RCC 7860 (cell line): ENCODE data around the gene RHNO1.
"Not testable (repeated sequence)": the region's sequence is repeated elsewhere in the genome, so short reads cannot be mapped to it uniquely, and the experiment has no call there.

Experiments used
- DNase-seq: peaks from one replicate; pipeline ENCODE4 v3.0.0-alpha.2; 2015; ENCODE audit warnings: low spot score
- FAIRE-seq: peaks from 2 replicates; lab custom pipeline; 2012; peaks lifted over from hg19 to GRCh38; lab: Jason Lieb, UNC

Gene RHNO1

DNA sequence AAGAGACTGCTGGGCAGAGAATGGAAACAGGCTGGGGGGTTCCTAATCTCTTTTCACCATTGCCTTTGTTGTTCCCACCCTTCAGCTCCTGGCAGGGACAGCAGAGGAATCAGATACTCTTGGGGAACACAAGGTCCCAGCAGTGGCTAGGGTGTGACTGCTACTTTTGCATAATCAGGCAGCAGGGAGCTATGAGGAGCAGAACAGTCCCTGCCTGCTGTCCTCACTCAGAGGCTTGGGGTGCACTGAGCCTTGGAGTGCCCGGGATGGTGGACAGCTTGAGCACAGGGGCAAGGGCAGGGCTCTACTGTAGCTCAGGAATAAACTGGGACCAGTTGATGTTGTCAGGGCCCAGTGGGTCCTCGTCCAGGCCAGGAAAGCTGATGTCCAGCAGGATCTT lies 18.7 kb upstream of the RHNO1 start:
- DNase-seq = no peak
- no peak for FAIRE-seq

DNA sequence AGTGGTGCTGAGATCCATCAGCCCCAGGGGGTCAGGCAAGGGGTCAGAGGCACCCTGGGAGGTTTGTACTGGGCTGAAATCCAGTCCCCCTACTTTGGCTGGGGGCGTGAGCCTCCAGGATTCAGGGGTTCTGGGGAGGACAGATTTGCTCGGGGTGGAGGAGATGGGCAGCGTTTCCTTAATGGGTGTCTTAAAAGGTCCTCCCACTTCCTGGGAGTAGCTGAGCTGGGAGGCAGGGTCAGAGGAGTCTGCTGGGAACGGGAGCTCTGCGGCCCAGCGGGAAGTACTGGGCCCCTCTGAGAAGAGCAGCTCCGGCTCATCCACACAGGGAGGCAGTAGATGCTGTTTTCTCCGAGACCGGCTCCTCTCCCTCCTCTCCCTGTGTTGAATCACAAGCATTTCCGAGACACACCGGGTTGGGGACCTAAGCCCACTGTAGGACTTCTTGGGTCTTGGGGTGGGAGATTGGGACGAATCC lies 18.0 kb upstream of the RHNO1 start:
- DNase-seq (no peak), FAIRE-seq (no peak)

DNA sequence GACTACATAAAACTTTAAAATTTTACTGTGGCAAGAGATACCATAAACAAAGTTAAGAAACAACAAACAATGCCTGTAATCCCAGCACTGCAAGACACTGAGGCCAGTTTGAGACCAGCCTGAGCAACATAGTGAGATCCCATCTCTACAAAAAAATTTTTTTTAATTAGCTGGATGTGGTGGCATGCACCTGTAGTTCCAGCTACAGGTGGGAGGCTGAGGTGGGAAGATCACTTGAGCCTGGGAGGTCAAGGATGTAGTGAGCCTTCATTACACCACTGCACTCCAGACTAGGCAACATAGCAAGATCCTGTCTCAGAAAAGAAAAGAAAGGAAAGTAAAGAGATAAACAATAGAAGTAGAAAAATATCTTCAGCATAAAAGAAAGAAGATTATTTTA lies 16.9 kb upstream of the RHNO1 start:
- no peak for FAIRE-seq
- DNase-seq = no peak

DNA sequence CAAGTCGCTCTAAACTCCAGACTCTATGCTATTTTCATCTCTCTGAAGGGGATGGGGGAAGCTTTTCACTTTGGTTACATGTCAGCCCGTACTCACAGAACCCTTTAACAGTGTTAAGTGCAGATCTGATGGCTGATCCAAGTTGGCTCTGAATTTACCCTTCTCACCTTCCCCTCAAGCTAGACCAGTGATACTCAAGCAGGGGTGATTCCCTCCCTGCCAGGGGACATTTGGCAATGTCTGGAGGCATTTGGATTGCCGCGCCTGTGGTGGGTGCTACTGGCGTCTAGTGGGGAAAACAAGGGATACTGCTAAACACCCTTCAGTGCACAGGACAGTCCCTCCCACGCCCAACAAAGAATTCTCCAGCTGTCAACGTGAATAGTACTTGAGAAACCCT lies 14.1 kb upstream of the RHNO1 start:
- FAIRE-seq = no peak

DNA sequence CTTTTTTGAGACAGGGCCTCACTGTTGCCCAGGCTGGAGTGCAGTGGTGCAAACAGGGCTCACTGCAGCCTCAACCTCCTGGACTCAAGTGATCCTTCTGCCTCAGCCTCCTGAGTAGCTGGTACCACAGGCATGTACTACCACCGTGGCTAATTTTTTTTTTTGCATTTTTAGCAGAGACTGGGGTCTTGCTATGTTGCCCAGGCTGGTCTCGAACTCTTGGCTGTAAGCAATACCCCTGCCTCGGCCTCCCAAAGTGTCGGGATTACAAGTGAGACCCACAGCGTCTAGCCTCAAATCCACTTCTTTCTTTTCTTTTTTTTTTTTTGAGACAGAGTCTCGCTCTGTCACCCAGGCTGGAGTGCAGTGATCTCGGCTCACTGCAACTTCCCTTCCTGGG lies 13.6 kb upstream of the RHNO1 start:
- DNase-seq, FAIRE-seq: not testable (repeated sequence)

More for the DNA sequence above, 14.1 kb upstream of the RHNO1 start:
- DNase-seq = no peak

DNA sequence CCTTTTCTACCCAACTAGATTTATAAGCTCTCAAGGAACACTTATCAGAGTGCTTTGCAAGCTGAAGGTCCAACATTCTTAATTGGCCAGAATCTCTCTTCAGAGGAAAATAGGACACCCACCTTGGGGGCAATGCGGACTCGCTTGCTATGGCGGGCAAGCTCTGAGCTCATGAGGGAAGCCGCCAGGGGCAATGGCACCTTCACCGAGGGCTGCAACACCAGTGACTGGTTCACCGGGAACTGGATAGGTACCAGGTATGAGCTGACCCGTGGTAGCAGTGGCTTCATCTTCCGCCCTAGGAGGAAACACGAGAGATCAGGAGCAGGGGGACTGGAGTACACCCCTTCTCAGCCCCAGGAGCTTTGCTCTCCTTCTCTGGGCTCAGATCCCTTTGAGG lies 12.8 kb upstream of the RHNO1 start:
- DNase-seq (no peak), FAIRE-seq (no peak)

DNA sequence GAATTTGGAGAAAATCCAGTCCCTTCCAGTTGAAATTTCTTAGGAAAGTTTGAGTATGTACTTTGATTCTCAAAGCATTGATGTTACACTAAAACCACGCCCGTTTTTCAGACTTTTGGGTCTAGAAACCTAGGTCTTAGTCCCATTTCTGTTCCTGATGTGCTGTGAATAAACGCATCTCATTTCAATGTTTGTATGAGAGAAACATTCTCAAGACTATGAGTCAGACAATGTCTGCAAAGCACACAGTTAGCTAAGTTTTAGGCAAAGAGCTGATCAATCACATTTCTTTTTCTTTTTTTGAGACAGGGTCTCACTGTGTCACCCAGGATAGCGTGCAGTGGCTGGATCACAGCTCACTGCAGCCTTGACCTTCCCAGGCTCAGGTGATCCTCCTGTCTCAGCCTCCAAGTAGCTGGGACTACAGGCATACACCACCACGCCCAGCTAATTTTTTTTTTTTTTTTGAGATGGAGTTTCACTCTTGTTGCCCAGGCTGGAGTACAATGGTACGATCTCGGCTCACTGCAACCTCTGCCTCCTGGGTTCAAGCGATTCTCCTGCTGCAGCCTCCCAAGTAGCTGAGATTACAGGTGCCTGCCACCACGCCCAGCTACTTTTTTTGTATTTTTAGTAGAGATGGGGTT lies 7.9 kb upstream of the RHNO1 start:
- DNase-seq, FAIRE-seq: not testable (repeated sequence)

DNA sequence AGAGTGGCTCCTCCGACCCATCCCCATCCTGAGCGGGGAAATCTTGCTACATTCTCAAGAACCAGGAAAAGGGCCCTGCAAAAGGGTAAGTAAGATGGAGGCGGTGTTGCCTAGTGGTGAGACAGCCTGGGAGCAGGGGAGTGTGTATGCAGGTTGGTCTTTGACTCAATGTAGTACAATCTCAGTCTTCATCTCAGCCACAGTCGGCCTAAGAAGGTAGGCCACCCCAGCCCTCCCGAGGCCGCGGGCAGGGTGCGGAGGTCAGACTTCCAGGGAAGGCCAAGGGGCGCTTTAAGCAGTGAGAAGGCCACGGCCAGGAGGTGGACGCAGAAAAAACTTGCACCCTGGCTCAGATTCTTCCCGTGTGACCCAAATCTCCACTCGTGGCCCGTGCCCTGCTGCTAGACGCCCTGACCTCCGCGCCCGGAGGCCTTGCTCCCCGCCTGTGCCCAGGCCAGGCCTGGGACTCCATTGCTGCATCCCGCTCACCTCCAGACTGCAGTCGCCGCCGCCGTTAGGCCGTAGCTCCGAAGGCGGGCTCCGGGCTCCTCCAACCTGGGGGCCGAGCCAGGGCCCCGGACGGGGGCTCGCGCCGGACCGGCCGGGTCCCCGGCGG lies 484 bp upstream of the RHNO1 start:
- FAIRE-seq (no peak), DNase-seq (peak; percentile 33)

DNA sequence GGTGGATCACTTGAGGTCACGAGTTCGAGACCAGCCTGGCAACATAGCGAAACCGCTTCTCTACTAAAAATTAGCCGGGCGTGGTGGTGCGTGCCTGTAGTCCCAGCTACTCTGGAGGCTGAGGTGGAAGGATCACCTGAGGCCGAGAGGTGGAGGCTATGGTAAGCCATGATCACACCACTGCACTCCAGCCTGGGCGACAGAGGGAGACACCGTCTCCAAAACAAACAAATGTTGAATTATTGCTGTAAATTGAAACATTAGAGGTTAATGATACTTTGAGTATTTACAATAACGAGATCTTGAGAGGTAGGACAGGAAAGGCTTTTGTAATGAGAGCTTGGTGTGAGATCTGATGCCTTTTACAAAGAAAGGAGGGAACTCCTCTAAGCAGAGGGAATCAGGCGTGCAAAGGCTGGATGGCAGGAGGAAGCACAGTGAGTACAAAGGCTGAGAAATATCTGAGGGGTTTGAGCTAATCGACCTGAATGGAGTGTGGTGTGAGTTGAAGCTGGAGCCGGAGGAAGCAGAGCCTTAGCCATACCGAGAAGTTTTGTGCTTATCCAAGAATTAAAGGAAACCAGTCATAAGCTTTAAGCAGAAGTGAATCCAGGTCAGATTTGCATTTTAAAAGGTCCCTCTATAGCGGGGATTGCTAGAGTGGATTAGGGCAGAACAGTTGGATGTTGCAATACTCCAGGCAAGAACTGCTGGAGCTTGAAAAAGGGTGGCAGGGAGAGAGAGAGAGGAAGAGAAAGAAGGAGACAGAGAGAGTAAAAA lies 1.1 kb downstream of the RHNO1 start:
- DNase-seq = peak; percentile 13
- FAIRE-seq = no peak

DNA sequence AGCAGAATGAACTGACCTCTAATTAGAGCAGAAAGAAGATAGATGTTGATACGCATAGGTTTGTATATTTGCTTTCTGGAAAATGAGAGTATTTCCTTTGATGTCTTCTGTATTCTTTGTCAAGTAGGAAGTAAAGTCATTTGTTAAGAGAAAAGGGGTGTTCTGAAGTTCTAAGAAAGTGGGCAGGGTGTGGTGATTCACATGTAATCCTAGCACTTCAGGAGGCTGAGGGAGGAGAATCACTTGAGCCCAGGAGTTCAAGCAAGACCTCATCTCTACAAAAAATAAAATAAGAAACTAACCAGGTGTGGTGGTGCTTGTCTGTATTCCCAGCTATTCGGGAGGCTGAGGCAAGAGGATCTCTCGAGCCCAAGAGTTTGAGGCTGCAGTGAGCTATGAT lies 2.8 kb downstream of the RHNO1 start:
- FAIRE-seq = no peak
- no peak for DNase-seq

DNA sequence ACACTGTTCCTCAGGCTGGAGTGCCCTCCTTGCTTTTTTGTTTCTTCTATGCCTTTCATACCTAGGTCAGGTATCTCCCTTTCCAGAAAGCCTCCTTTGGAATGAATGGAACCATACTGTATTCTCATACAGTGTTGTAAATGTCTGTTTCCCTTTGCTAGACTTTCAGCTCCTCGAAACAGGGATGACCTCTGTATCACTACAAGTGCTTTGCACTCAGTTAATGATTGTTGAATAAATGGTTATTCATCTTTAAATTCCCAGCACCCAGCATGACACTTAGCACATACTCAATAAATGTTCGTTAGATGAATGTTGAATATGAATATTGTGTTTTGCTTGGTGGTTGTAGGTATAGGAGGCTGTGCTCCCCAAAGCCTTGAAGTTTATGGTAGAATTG lies 7.8 kb downstream of the RHNO1 start:
- FAIRE-seq = peak; percentile 14

DNA sequence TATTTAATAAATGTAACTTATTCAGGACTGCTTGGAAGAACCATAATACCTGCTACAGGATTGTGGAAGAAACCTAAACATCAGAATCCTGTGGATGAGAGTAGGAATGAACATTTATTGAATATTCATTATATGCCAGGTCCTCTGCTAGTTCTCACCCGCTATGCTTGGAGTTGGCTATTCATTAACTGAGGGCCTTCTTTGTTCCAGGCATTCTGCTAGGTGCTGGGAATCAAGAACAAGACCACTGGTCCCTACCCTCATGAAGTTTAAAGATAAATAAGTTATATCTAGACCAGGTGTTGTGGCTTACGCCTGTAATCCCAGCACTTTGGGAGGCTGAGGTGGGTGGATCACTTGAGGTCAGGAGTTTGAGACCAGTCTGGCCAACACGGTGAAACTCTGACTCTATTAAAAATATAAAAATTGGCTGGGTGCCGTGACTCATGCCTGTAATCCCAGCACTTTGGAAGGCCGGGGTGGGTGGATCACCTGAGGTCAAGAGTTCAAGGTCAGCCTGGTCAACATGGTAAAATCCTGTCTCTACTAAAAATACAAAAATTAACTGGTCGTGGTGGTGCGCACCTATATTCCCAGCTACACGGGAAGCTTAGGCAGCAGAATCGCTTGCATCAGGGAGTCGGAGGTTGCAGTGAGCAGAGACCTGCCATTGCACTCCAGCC lies 9.9 kb downstream of the RHNO1 start:
- no peak for DNase-seq
- no peak for FAIRE-seq

More for the DNA sequence above, 7.8 kb downstream of the RHNO1 start:
- DNase-seq = no peak

DNA sequence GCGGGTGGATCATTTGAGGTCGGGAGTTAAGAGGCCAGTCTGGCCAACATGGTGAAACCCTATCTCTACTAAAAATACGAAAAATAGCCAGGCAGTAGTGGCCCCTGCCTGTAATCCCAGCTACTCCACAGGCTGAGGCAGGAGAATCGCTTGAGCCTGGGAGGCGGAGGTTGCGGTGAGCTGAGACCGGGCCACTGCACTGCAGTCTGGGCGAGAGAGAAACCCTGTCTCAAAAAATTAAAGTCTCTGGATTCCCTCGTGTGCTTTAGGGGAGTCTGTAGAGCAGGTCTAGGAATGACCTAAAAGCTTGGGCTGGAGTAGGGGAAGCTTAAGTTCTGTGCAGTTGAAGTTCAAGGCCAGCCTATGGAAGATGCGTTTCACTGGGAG lies 13.0 kb downstream of the RHNO1 start:
- FAIRE-seq = no peak
- DNase-seq = no peak

DNA sequence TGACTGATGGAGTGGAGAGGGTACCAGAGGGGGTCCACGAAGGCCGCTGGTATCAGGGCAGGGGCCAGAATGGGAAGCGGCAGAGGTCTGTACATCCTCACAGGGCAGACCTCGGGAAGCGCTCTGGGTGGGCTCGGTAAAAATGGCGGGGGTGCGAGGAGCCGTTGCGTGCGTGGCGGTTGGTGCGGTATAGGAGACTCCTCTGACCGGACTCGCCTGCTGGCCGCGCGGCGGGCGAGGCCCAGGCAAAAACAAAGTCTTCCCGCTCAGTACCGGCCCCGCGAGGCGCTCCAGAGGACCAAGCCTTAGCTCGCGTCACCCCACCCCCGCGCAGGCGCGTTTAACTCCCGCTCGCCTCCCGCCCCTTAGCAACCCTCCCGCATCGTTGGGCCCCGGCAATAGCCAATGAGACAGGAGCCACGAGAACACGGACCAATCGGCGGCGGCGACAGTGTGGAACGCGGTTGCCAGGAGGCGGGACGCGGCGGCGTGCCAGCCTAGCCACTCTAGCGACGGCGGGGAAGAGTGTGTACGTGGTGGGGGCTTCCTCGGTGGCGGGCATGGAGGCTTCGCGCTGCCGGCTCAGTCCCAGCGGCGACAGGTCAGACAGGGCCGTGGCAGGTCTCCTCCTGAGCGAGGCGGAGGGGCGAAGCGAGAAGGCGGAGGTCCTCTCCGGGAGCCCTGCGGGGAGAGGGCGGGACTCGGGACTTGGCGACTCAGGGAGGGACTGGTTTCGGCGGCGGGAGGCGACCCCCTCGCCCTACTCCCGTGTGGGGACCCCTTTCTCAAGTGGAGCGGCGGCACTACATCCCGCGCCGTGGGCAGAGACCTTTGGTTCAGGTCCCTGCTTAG lies 13.6 kb downstream of the RHNO1 start, which contains the start of gene TULP3:
Gene TULP3, plus strand, starts transcription at position 504 of the 852 bp plus-strand sequence. Its CDS starts 57 bp downstream, at position 561.
- FAIRE-seq (peak; percentile 79), DNase-seq (peak; percentile 94)

DNA sequence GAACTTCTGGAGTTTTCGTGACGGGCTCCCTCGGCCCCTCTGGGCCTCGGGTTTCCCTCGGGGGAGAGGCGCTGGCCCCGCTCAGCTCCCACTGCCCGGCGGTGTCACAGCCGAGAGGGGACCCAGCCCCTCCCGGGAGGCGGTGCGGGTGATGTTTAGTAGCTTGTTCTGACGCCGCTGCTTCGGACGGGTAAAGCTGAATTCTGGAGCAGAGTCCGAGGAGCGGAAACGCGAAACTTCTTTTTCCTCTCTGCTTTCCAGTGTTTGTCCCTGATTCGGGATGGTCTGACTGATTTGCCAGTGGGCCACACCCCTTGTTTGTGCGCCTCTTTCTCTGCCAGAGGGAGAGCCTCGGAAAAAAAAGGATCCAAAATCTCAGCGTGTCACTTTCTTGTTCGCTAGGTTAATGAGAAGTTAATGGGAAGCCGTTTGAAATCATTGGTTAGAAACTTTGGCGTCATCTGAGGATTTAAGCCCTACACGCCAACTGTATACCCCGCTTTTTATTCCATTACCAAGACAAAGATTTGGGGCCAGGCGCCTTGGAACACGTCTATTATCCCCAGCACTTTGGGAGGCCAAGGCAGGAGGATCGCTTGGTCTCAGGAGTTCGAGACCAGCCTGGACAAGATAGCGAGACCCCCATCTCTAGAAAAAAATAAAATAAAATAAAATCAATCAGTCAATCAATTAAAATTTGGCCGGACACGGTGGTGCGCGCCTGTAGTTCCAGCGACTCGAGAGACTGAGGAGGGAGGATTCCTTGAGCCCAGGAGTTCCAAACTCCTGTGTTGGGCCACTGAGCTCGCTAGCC lies 14.4 kb downstream of the RHNO1 start:
- FAIRE-seq (no peak), DNase-seq (peak; percentile 29)

DNA sequence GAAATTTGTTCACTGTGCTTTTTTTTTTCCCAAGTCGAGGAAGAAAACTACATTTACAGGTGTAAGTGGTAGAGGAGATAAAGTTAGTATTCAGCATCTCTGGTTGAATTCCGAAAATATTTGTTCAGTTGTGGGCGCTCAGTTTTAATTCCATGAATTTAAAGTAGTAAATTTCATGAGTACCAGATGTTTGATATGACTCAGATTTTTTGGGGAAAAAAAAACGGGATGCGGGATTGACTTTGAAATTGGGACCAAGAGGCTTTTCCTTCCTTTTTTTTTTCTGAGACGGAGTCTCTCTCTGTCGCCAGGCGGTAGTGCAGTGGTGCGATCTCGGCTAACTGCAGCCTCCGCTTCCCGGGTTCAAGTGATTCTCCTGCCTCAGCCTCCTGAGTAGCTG lies 15.2 kb downstream of the RHNO1 start:
- DNase-seq = no peak
- no peak for FAIRE-seq

DNA sequence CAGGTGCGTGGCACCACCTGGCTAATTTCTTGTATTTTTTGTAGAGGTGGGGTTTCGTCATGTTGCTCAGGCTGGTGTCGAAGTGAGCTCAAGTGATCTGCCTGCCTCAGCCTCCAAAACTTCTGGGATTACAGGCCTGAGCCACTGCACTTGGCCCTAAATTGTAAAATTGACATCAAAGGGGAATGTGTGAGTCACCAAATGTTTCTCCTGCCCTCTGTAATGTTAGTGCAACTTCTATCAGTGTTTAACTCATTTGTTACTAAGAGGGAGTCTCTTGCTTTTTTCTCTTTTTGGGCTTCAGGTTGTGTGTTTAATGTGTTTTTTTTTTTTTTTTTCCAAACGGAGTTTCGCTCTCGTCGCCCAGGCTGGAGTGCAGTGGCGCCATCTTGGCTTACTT lies 16.0 kb downstream of the RHNO1 start:
- peak; percentile 45 for DNase-seq
- FAIRE-seq = peak; percentile 68

DNA sequence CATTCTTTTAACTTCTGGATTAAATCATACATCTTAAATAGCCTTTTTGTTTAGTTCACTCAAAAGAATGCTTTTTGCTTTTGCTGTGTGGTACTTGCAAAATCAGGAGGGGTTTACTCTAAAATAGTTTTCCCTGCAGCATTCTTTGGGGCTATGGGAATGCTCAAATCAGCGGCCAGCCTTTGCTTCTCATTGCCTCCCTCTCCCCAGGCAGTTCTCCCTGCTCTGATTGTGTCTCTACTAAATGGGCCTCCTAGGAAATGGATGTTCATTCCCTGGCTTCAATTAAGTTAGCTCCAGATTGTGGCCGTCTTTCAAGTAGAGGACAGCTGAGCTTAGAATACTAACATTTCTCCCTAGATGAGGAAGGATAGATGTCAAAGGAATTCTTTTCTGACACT lies 18.0 kb downstream of the RHNO1 start:
- DNase-seq (no peak), FAIRE-seq (no peak)

DNA sequence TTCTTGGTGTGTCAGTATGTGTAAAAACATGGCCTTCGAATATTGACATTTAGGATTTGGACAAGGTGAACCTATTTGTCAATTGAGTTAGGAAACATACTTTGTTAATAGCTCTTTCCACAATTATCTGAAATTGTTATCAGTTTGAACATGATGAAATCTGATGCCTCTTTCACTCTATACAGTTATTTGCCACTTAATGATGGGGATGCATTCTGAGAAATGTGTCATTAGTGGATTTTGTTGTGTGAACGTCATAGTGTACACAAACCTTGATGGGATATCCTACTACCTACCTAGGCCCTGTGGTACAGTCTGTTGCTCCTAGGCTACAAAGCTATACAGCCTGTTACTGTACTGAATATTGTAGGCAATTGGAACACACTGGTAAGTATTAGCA lies 18.5 kb downstream of the RHNO1 start:
- DNase-seq (no peak), FAIRE-seq (no peak)
